ENCODE measurements around the gene DRG1. TPM values are rescaled to one million over a fixed set of nuclear protein-coding genes. Genes with fewer than 3 reads are reported as not detected.

Gene DRG1
- total and polyA plus RNA-seq, 2 experiments from 2014 or later, result 63.9 to 87.6 TPM

GRCh38 chr22:31442768-31443489 is 43.5 kb downstream of the DRG1 start:
- Histone ChIP-seq H3K79me2 (replicated peaks; ENCODE audit: insufficient read depth) (no peaks in the 10 kb centered on the region), H3K27me3 (ENCODE audit: insufficient read depth) (no peaks in the 10 kb centered on the region), H2AFZ (no peak overlapping the region), H3K4me2 (no peak overlapping the region), H3K4me3 (no peak overlapping the region), H3K36me3 (ENCODE audit: insufficient read depth) (peaks cover 14% of the 10 kb centered on the region), H3K4me1 (ENCODE audit: insufficient read depth) (no peaks in the 10 kb centered on the region), H3K9me2 (ENCODE audit: insufficient read depth) (no peaks in the 10 kb centered on the region), H3F3A (replicated peaks; ENCODE audit: low read depth) (peaks cover 13% of the 10 kb centered on the region; the same call in 1 of the 2 replicates), H3K27ac (ENCODE audit: low read depth) (no peak overlapping the region), H4K20me1 (replicated peaks; ENCODE audit: insufficient read depth) (peaks cover 6% of the 10 kb centered on the region; the same call in 1 of the 2 replicates)
- DNase-seq (ENCODE audit: low spot score), result peak; percentile 35
- no peak for TF ChIP-seq NANOG (IDR thresholded peaks at IDR 0.05; ENCODE audit: borderline replicate concordance)
- no peak for TF ChIP-seq EZH2phosphoT487 (IDR thresholded peaks at IDR 0.05; ENCODE audit: unreplicated experiment)
- no peak for TF ChIP-seq ETS1 (IDR thresholded peaks at IDR 0.05)
- TF ChIP-seq, protein P1, sequence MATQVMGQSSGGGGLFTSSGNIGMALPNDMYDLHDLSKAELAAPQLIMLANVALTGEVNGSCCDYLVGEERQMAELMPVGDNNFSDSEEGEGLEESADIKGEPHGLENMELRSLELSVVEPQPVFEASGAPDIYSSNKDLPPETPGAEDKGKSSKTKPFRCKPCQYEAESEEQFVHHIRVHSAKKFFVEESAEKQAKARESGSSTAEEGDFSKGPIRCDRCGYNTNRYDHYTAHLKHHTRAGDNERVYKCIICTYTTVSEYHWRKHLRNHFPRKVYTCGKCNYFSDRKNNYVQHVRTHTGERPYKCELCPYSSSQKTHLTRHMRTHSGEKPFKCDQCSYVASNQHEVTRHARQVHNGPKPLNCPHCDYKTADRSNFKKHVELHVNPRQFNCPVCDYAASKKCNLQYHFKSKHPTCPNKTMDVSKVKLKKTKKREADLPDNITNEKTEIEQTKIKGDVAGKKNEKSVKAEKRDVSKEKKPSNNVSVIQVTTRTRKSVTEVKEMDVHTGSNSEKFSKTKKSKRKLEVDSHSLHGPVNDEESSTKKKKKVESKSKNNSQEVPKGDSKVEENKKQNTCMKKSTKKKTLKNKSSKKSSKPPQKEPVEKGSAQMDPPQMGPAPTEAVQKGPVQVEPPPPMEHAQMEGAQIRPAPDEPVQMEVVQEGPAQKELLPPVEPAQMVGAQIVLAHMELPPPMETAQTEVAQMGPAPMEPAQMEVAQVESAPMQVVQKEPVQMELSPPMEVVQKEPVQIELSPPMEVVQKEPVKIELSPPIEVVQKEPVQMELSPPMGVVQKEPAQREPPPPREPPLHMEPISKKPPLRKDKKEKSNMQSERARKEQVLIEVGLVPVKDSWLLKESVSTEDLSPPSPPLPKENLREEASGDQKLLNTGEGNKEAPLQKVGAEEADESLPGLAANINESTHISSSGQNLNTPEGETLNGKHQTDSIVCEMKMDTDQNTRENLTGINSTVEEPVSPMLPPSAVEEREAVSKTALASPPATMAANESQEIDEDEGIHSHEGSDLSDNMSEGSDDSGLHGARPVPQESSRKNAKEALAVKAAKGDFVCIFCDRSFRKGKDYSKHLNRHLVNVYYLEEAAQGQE (IDR thresholded peaks at IDR 0.05; ENCODE audit: unreplicated experiment), result no peak
- ATAC-seq, result peak; percentile 61
- Mint-ChIP-seq H3K36me3 (ENCODE audit: low read depth) (peaks cover 57% of the 10 kb centered on the region), H3K27ac (no peak overlapping the region), H3K4me1 (no peaks in the 10 kb centered on the region), H3K27me3 (ENCODE audit: insufficient read depth, low read depth, poor library complexity) (peaks cover 8% of the 10 kb centered on the region), H3K9me3 (no peaks in the 10 kb centered on the region), H3K4me3 (no peak overlapping the region)

GRCh38 chr22:31443516-31443915 is 44.1 kb downstream of the DRG1 start:
- no peak overlapping the region for H3K4me2 ChIP-seq
- no peak for DNase-seq (ENCODE audit: low spot score)
- H3K36me3 ChIP-seq (ENCODE audit: insufficient read depth), result peaks cover 9% of the 10 kb centered on the region
- Mint-ChIP-seq H3K4me1 (no peaks in the 10 kb centered on the region), H3K4me3 (no peak overlapping the region), H3K36me3 (ENCODE audit: low read depth) (peaks cover 54% of the 10 kb centered on the region), H3K9me3 (no peaks in the 10 kb centered on the region), H3K27ac (no peak overlapping the region), H3K27me3 (ENCODE audit: insufficient read depth, low read depth, poor library complexity) (peaks cover 8% of the 10 kb centered on the region)
- peaks cover 13% of the 10 kb centered on the region; the same call in 1 of the 2 replicates for H3F3A ChIP-seq (replicated peaks; ENCODE audit: low read depth)
- 0 out of 2 replicates have a peak overlapping the region, but pooled peaks have one; percentile 66 for H3K27ac ChIP-seq (ENCODE audit: low read depth)
- H2AFZ ChIP-seq, result no peak overlapping the region
- H3K4me3 ChIP-seq, result no peak overlapping the region
- no peaks in the 10 kb centered on the region for H3K27me3 ChIP-seq (ENCODE audit: insufficient read depth)
- no peak for ATAC-seq
- no peaks in the 10 kb centered on the region for H3K79me2 ChIP-seq (replicated peaks; ENCODE audit: insufficient read depth)
- H4K20me1 ChIP-seq (replicated peaks; ENCODE audit: insufficient read depth), result peaks cover 4% of the 10 kb centered on the region; the same call in 1 of the 2 replicates
- H3K4me1 ChIP-seq (ENCODE audit: insufficient read depth), result no peaks in the 10 kb centered on the region
- no peaks in the 10 kb centered on the region for H3K9me2 ChIP-seq (ENCODE audit: insufficient read depth)
- TF ChIP-seq POLR2AphosphoS5 (IDR thresholded peaks at IDR 0.05; ENCODE audit: low read depth) (no peak), EZH2 (IDR thresholded peaks at IDR 0.05; ENCODE audit: low read depth, unreplicated experiment) (no peak), STAT1 (IDR thresholded peaks at IDR 0.05; ENCODE audit: unreplicated experiment) (no peak), CREB1 (CRISPR knock-in tag; IDR thresholded peaks at IDR 0.05; ENCODE audit: low read depth) (no peak), CTCF (conservative IDR thresholded peaks at IDR 0.05; ENCODE audit: low read depth in 2 of 2) (no peak), EZH2phosphoT487 (IDR thresholded peaks at IDR 0.05; ENCODE audit: unreplicated experiment) (no peak)

Data from GM23338 (cell line).